Endothelial cell of umbilical vein (primary cell): ENCODE results near the gene MINDY4. TPM values are rescaled to one million over a fixed set of nuclear protein-coding genes. Genes with fewer than 3 reads are reported as not detected.

Experiments used
- BruUV-seq: library from RNA; stranded (reverse); fragments of 400-500 nt; replicated peaks from 2 replicates; lab custom pipeline; 2021; lab: Mats Ljungman, UMichigan
- CTCF ChIA-PET: fragments of 300-600, 350-600 bp; sonication (Branson Sonifier 250); formaldehyde crosslinking; loops from one replicate; lab custom pipeline; 2021; ENCODE audit warnings: antibody characterized with exemption, inconsistent platforms; lab: Charles Lee
- POLR2A ChIA-PET: fragments of 300-600, 350-600 bp; sonication (Branson Sonifier 250); formaldehyde crosslinking; loops from one replicate; lab custom pipeline; 2021; ENCODE audit warnings: antibody characterized with exemption, inconsistent platforms; lab: Charles Lee
- DNase-seq: peaks from one replicate; pipeline ENCODE4 v3.0.0-alpha.2; 2011; ENCODE audit warnings: low read depth, low spot score
- FAIRE-seq: peaks from 2 replicates; lab custom pipeline; 2011; peaks lifted over from hg19 to GRCh38; lab: Jason Lieb, UNC
- H2AFZ ChIP-seq: 2 replicates; pipeline ENCODE4 v1.6.0; 2012; ENCODE audit warnings: low read depth, low read length, control low read depth, inconsistent platforms
- H3K27ac ChIP-seq: 2 replicates; pipeline ENCODE4 v1.5.1; 2011; ENCODE audit warnings: low read depth, mild to moderate bottlenecking, control low read depth, low read length, moderate library complexity; ENCODE audit not compliant: insufficient read depth
- H3K27me3 ChIP-seq, 2 experiments: 2 replicates each; pipeline versions ENCODE4 v1.6.0 to v1.6.1; 2011; ENCODE audit warnings: low read length in 2 of 2, mixed read lengths in 1 of 2; ENCODE audit not compliant: control insufficient read depth in 2 of 2, insufficient read depth in 2 of 2
- H3K36me3 ChIP-seq, 2 experiments: 2 replicates in 1 of 2; 3 replicates in 1 of 2; pipeline ENCODE4 v1.5.1; 2011; ENCODE audit warnings: low read length in 2 of 2, mild to moderate bottlenecking in 1 of 2, moderate library complexity in 1 of 2; ENCODE audit not compliant: control insufficient read depth in 2 of 2, insufficient read depth in 2 of 2; ENCODE audit errors: extremely low read depth in 1 of 2
- H3K4me1 ChIP-seq: 3 replicates; pipeline ENCODE4 v1.5.1; 2011; ENCODE audit warnings: mild to moderate bottlenecking, low read length; ENCODE audit not compliant: control insufficient read depth, insufficient read depth; ENCODE audit errors: extremely low read depth
- H3K4me2 ChIP-seq: 2 replicates; pipeline ENCODE4 v1.6.1; 2011; ENCODE audit warnings: low read length, control low read depth, mixed read lengths; ENCODE audit not compliant: insufficient read depth
- H3K4me3 ChIP-seq, 3 experiments: fragments of 200-600 bp in 1 of 3; sonication (generic), shearing (Covaris generic) in 1 of 3; replicated peaks in 1 of 3; 2 replicates each; pipeline ENCODE4 v1.5.1; 2011 to 2016; ENCODE audit warnings: control low read depth in 3 of 3, low read length in 3 of 3, mild to moderate bottlenecking in 2 of 3, inconsistent platforms in 1 of 3, low read depth in 1 of 3, moderate library complexity in 1 of 3; ENCODE audit not compliant: insufficient read depth in 1 of 3
- H3K79me2 ChIP-seq: 2 replicates; pipeline ENCODE4 v1.6.0; 2012; ENCODE audit warnings: low read length, inconsistent platforms; ENCODE audit not compliant: control insufficient read depth, insufficient read depth
- H3K9ac ChIP-seq: replicated peaks from 2 replicates; pipeline ENCODE3; 2011; ENCODE audit warnings: low read length, control low read depth; ENCODE audit not compliant: insufficient read depth; ENCODE audit errors: extremely low read depth
- H3K9me1 ChIP-seq: replicated peaks from 3 replicates; pipeline ENCODE4 v1.6.0; 2011; ENCODE audit warnings: mild to moderate bottlenecking, low read length; ENCODE audit not compliant: control insufficient read depth, insufficient read depth; ENCODE audit errors: extremely low read depth
- H3K9me3 ChIP-seq: replicated peaks from 2 replicates; pipeline ENCODE4 v1.5.1; 2012; ENCODE audit warnings: low read length, inconsistent platforms; ENCODE audit not compliant: control insufficient read depth, insufficient read depth
- H4K20me1 ChIP-seq: replicated peaks from 2 replicates; pipeline ENCODE3; 2011; ENCODE audit warnings: mild to moderate bottlenecking, low read length; ENCODE audit not compliant: control insufficient read depth, insufficient read depth; ENCODE audit errors: extremely low read depth
- CTCF ChIP-seq, 2 donors: IDR thresholded peaks; 1 replicate in 1 of 2; 2 replicates in 1 of 2; pipeline ENCODE4 v1.5.1; 2011; ENCODE audit warnings: low read length in 2 of 2, mild to moderate bottlenecking in 2 of 2, moderate library complexity in 2 of 2, control low read depth in 1 of 2, inconsistent platforms in 1 of 2, low read depth in 1 of 2; ENCODE audit not compliant: insufficient read depth in 1 of 2; ENCODE audit errors: extremely low read depth in 1 of 2
- EZH2 ChIP-seq: IDR thresholded peaks from 2 replicates; pipeline ENCODE4 v1.6.1; 2012; ENCODE audit warnings: borderline replicate concordance, low read depth, mild to moderate bottlenecking, moderate library complexity, low read length, inconsistent platforms; ENCODE audit not compliant: severe bottlenecking
- FOS ChIP-seq: IDR thresholded peaks from 2 replicates; pipeline ENCODE4 v1.6.1; 2011; ENCODE audit warnings: mild to moderate bottlenecking, low read length, moderate library complexity, borderline replicate concordance; ENCODE audit not compliant: insufficient read depth
- GATA2 ChIP-seq: IDR thresholded peaks from 2 replicates; pipeline ENCODE4 v1.7.0; 2011; ENCODE audit warnings: low read depth, mild to moderate bottlenecking, moderate library complexity, mixed read lengths, low read length; ENCODE audit not compliant: insufficient read length, insufficient read depth
- JUN ChIP-seq: IDR thresholded peaks from 2 replicates; pipeline ENCODE4 v1.6.1; 2011; ENCODE audit warnings: borderline replicate concordance, low read depth; ENCODE audit not compliant: insufficient read length, insufficient read depth
- MYC ChIP-seq: IDR thresholded peaks from one replicate; pipeline ENCODE4 v1.6.1; 2011; ENCODE audit warnings: mild to moderate bottlenecking, low read depth, low read length
- POLR2A ChIP-seq: IDR thresholded peaks from 2 replicates; pipeline ENCODE4 v1.6.1; 2012; ENCODE audit warnings: low read depth, mild to moderate bottlenecking, control low read depth, low read length
- POLR2AphosphoS5 ChIP-seq: IDR thresholded peaks from 2 replicates; pipeline ENCODE4 v1.6.1; 2012; ENCODE audit warnings: low read depth, mild to moderate bottlenecking, control low read depth, low read length, moderate library complexity; ENCODE audit not compliant: insufficient read depth
- dilution Hi-C: fragments of 300-500 bp; cut with MboI; formaldehyde crosslinking; loops from one replicate; pipeline ENCODE4 v1.15.0; 2019; ENCODE audit warnings: low sequenced_read_pairs; ENCODE audit not compliant: extremely low pct_ligation_motif_present
- intact Hi-C: fragments of 100-400 bp; cut with micrococcal nuclease; formaldehyde crosslinking; loops from one replicate; pipeline ENCODE4 v1.10.0; 2022
- polyA plus RNA-seq, 4 experiments: library from polyadenylated mRNA; depleted of rRNA in 3 of 4; stranded (reverse) in 3 of 4; unstranded in 1 of 4; fragments of >200 nt; gene quantifications; 2 replicates each; pipeline versions ENCODE4 v1.2.1 to v1.2.3, GENCODE V29; 2011 to 2012; ENCODE audit warnings: missing spikeins in 1 of 4
- total RNA-seq: library from RNA; stranded (reverse); gene quantifications from 2 replicates; pipeline ENCODE4 v1.2.3, GENCODE V29; 2021
- TF ChIP-seq, protein P1 (sequence below): IDR thresholded peaks from 2 replicates; pipeline ENCODE4 v1.6.1; 2011; ENCODE audit not compliant: insufficient read depth, insufficient read length

MINDY4 gene
- total and polyA plus RNA-seq, 2 donors (not counting 3 experiments of a cell fraction or from before 2014, with no cell fraction given) = 2.2 to 4.7 TPM

GRCh38 chr7:30835396-30835915 lies 64.2 kb downstream of the MINDY4 start:
- Histone ChIP-seq H3K36me3 (no peaks in the 10 kb centered on the region), H3K9me3 (no peaks in the 10 kb centered on the region), H3K4me2 (no peak overlapping the region), H3K4me1 (peaks cover under 1% of the 10 kb centered on the region), H3K79me2 (no peaks in the 10 kb centered on the region), H3K9ac (no peak overlapping the region), H3K27me3 (no peaks in the 10 kb centered on the region), H2AFZ (no peak overlapping the region), H3K27ac (no peak overlapping the region), H4K20me1 (no peaks in the 10 kb centered on the region), H3K4me3 (no peak overlapping the region), H3K9me1 (no peaks in the 10 kb centered on the region)
- ChIA-PET POLR2A (no interaction called here), CTCF (no interaction called here)
- intact Hi-C loops = no loop called here
- BruUV-seq = no TSS peak
- DNase-seq = no peak
- FAIRE-seq = no peak
- TF ChIP-seq POLR2AphosphoS5 (no peak), JUN (no peak), POLR2A (no peak), EZH2 (no peak), CTCF (IDR thresholded peaks at IDR 0.05; ENCODE audit: extremely low read depth in 1 of 2, insufficient read depth in 1 of 2, low read depth in 1 of 2, low read length in 2 of 2) (no peak), MYC (no peak), FOS (no peak), GATA2 (no peak)
- TF ChIP-seq, protein P1, sequence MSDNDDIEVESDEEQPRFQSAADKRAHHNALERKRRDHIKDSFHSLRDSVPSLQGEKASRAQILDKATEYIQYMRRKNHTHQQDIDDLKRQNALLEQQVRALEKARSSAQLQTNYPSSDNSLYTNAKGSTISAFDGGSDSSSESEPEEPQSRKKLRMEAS = no peak
- dilution Hi-C loops = no loop called here
